ENCODE measurements around the gene CALML3. TPM values are rescaled to one million over a fixed set of nuclear protein-coding genes. Genes with fewer than 3 reads are reported as not detected.
A peak's percentile ranks its signal among the peaks of the same experiment; 100 is the strongest.

CALML3 gene
- total RNA-seq, 1 donor from 2014 or later = not detected

DNA sequence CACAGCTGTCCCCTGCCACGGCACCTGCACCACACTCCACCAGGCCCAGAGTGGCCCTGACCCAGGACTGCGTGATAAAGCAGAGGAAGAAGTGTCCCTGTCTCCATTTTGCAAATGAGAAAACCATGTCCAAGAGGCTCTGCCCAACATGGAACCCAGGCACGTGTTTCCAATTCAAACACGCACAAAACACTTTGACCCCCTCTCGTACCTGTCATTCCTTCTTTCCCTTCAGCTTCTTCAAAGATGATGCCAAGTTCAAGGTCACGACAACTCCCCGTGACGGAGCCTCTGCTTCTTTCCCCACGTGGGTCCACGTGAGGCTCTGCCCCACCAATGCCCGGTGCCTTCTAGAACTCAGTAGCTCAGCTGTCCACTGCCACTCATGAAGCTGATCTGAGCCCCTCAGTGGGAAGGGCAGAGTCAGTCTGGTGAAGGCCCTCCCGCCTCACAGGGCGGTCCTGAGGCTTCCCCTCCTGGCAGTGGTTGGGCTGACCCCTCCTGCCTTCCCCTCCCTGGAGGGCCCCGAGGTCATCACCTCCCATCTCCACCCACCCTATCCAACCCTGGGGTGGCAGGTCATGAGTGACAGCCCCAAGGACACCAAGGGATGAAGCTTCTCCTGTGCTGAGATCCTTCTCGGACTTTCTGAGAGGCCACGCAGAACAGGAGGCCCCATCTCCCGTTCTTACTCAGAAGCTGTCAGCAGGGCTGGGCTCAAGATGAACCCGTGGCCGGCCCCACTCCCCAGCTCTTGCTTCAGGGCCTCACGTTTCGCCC, 44.4 kb upstream of the CALML3 start:
- no peaks in the 10 kb centered on the region for H3K9me3 Mint-ChIP-seq
- no peak overlapping the region for H3K27ac ChIP-seq
- H3K36me3 ChIP-seq = no peaks in the 10 kb centered on the region
- no peak overlapping the region for H3K27ac Mint-ChIP-seq
- no peaks in the 10 kb centered on the region for H4K20me1 ChIP-seq (ENCODE audit: low read depth)
- no peak overlapping the region for H3K4me3 ChIP-seq
- H3K4me2 ChIP-seq = no peak overlapping the region
- peaks cover 19% of the 10 kb centered on the region for H3K4me1 ChIP-seq
- H3K9me3 ChIP-seq (ENCODE audit: low read depth) = no peaks in the 10 kb centered on the region
- H2AFZ ChIP-seq (replicated peaks) = no peak overlapping the region
- no peak for DNase-seq (ENCODE audit: low spot score)
- peaks cover 9% of the 10 kb centered on the region for H3K4me1 Mint-ChIP-seq
- no peak overlapping the region for H3K4me3 Mint-ChIP-seq
- peaks cover 5% of the 10 kb centered on the region for H3K27me3 Mint-ChIP-seq (ENCODE audit: insufficient read depth, low read depth)
- no peak overlapping the region for H3K9ac ChIP-seq
- TF ChIP-seq, protein P1, sequence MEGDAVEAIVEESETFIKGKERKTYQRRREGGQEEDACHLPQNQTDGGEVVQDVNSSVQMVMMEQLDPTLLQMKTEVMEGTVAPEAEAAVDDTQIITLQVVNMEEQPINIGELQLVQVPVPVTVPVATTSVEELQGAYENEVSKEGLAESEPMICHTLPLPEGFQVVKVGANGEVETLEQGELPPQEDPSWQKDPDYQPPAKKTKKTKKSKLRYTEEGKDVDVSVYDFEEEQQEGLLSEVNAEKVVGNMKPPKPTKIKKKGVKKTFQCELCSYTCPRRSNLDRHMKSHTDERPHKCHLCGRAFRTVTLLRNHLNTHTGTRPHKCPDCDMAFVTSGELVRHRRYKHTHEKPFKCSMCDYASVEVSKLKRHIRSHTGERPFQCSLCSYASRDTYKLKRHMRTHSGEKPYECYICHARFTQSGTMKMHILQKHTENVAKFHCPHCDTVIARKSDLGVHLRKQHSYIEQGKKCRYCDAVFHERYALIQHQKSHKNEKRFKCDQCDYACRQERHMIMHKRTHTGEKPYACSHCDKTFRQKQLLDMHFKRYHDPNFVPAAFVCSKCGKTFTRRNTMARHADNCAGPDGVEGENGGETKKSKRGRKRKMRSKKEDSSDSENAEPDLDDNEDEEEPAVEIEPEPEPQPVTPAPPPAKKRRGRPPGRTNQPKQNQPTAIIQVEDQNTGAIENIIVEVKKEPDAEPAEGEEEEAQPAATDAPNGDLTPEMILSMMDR (IDR thresholded peaks at IDR 0.05) = no peak
- TF ChIP-seq EZH2 (IDR thresholded peaks at IDR 0.05) (no peak), EZH2phosphoT487 (IDR thresholded peaks at IDR 0.05) (no peak)
- H3K36me3 Mint-ChIP-seq = no peaks in the 10 kb centered on the region
- no peaks in the 10 kb centered on the region for H3K27me3 ChIP-seq
- peaks cover 4% of the 10 kb centered on the region for H3F3A ChIP-seq (ENCODE audit: low read depth)
- no peaks in the 10 kb centered on the region for H3K79me2 ChIP-seq (ENCODE audit: low read depth)

- TF ChIP-seq EZH2 (IDR thresholded peaks at IDR 0.05) (no peak), EZH2phosphoT487 (IDR thresholded peaks at IDR 0.05) (no peak)
- TF ChIP-seq, protein P1 (IDR thresholded peaks at IDR 0.05) = no peak
- H3K27me3 Mint-ChIP-seq (ENCODE audit: insufficient read depth, low read depth) = peaks cover 5% of the 10 kb centered on the region
These were observed 43.6 kb upstream of the CALML3 start for GRCh38 chr10:5481121-5481520.

GRCh38 chr10:5482016-5482415, 42.7 kb upstream of the CALML3 start:
- no peak overlapping the region for H3K9ac ChIP-seq
- no peaks in the 10 kb centered on the region for H4K20me1 ChIP-seq (ENCODE audit: low read depth)
- H3K27ac ChIP-seq = no peak overlapping the region
- no peaks in the 10 kb centered on the region for H3K27me3 ChIP-seq
- H2AFZ ChIP-seq (replicated peaks) = no peak overlapping the region
- Mint-ChIP-seq H3K36me3 (no peaks in the 10 kb centered on the region), H3K9me3 (no peaks in the 10 kb centered on the region), H3K4me3 (no peak overlapping the region), H3K27ac (no peak overlapping the region), H3K4me1 (peaks cover 11% of the 10 kb centered on the region), H3K27me3 (ENCODE audit: insufficient read depth, low read depth) (peaks cover 3% of the 10 kb centered on the region)
- H3K9me3 ChIP-seq (ENCODE audit: low read depth) = no peaks in the 10 kb centered on the region
- H3K79me2 ChIP-seq (ENCODE audit: low read depth) = no peaks in the 10 kb centered on the region
- H3K36me3 ChIP-seq = no peaks in the 10 kb centered on the region
- H3K4me3 ChIP-seq = no peak overlapping the region
- H3K4me1 ChIP-seq = peaks cover 20% of the 10 kb centered on the region
- TF ChIP-seq, protein P1 (IDR thresholded peaks at IDR 0.05) = no peak
- TF ChIP-seq EZH2phosphoT487 (IDR thresholded peaks at IDR 0.05) = no peak
- no peak for TF ChIP-seq EZH2 (IDR thresholded peaks at IDR 0.05)
- H3K4me2 ChIP-seq = no peak overlapping the region
- no peak for DNase-seq (ENCODE audit: low spot score)
- H3F3A ChIP-seq (ENCODE audit: low read depth) = peaks cover 2% of the 10 kb centered on the region

More at GRCh38 chr10:5481121-5481520, 43.6 kb upstream of the CALML3 start:
- Histone ChIP-seq H3K4me3 (no peak overlapping the region), H3K4me1 (peaks cover 22% of the 10 kb centered on the region), H3F3A (ENCODE audit: low read depth) (peaks cover 4% of the 10 kb centered on the region), H3K9me3 (ENCODE audit: low read depth) (no peaks in the 10 kb centered on the region), H3K79me2 (ENCODE audit: low read depth) (no peaks in the 10 kb centered on the region), H2AFZ (replicated peaks) (no peak overlapping the region), H3K27ac (no peak overlapping the region), H3K4me2 (no peak overlapping the region), H4K20me1 (ENCODE audit: low read depth) (no peaks in the 10 kb centered on the region), H3K27me3 (no peaks in the 10 kb centered on the region), H3K9ac (no peak overlapping the region), H3K36me3 (no peaks in the 10 kb centered on the region)
- H3K9me3 Mint-ChIP-seq = no peaks in the 10 kb centered on the region
- H3K36me3 Mint-ChIP-seq = no peaks in the 10 kb centered on the region
- H3K27ac Mint-ChIP-seq = peak overlapping the region; percentile 37
- peaks cover 9% of the 10 kb centered on the region for H3K4me1 Mint-ChIP-seq
- peak overlapping the region; percentile 57 for H3K4me3 Mint-ChIP-seq
- DNase-seq (ENCODE audit: low spot score) = no peak
